ENCODE results near the gene FOXP4. TPM values are rescaled to one million over a fixed set of nuclear protein-coding genes. Genes with fewer than 3 reads are reported as not detected.

The FOXP4 gene
- polyA plus RNA-seq, 1 of the 3 experiments (the other 2 are of a cell fraction): 7.3 TPM

DNA sequence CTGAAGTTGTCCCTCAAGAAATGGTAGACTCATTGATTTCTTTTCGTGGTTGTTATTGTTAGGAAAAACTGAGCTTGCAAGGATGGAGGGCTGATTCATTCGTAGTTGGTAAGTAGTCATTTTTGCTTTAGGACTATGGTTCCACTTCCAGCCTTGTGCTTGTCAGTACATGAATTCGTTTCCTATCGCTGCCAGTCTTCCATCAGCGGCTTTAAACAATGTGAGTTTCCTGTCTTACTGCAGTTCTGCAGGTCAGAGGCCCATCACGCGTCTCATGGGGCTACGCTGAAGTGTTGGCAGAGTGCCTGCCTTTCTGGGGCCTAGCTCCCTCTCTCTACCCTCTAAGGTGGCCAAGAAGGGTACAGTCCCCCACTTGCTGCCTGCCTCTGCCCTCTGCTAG is 80.7 kb downstream of the FOXP4 start:
- no peaks in the 10 kb centered on the region for H3K9me3 ChIP-seq
- no peak overlapping the region for H2AFZ ChIP-seq (ENCODE audit: low read depth)
- H3K9me2 ChIP-seq: no peaks in the 10 kb centered on the region
- no peak overlapping the region for H3K4me2 ChIP-seq
- no peak overlapping the region for H3K9ac ChIP-seq
- ChIA-PET POLR2A (no interaction called here), CTCF (interaction anchor here (1.2 to 3.0 kb wide), 3 partner anchors 11 to 57 kb away, joined by 3 to 13 read pairs (median 4); no protein-coding TSS in a partner anchor)
- peaks cover 4% of the 10 kb centered on the region; the same call in 1 of the 2 replicates for H3K27me3 ChIP-seq (ENCODE audit: insufficient read depth)
- H3F3A ChIP-seq (replicated peaks; ENCODE audit: insufficient read depth): no peaks in the 10 kb centered on the region
- WGBS (ENCODE audit: low lambda C conversion rate): 85% methylated on average over 6 of the region's 8 CpGs
- DNase-seq: no peak
- TF ChIP-seq TCF12 (IDR thresholded peaks at IDR 0.05): no peak
- TF ChIP-seq, protein P1, sequence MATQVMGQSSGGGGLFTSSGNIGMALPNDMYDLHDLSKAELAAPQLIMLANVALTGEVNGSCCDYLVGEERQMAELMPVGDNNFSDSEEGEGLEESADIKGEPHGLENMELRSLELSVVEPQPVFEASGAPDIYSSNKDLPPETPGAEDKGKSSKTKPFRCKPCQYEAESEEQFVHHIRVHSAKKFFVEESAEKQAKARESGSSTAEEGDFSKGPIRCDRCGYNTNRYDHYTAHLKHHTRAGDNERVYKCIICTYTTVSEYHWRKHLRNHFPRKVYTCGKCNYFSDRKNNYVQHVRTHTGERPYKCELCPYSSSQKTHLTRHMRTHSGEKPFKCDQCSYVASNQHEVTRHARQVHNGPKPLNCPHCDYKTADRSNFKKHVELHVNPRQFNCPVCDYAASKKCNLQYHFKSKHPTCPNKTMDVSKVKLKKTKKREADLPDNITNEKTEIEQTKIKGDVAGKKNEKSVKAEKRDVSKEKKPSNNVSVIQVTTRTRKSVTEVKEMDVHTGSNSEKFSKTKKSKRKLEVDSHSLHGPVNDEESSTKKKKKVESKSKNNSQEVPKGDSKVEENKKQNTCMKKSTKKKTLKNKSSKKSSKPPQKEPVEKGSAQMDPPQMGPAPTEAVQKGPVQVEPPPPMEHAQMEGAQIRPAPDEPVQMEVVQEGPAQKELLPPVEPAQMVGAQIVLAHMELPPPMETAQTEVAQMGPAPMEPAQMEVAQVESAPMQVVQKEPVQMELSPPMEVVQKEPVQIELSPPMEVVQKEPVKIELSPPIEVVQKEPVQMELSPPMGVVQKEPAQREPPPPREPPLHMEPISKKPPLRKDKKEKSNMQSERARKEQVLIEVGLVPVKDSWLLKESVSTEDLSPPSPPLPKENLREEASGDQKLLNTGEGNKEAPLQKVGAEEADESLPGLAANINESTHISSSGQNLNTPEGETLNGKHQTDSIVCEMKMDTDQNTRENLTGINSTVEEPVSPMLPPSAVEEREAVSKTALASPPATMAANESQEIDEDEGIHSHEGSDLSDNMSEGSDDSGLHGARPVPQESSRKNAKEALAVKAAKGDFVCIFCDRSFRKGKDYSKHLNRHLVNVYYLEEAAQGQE (IDR thresholded peaks at IDR 0.05; ENCODE audit: low read depth, low read length): no peak
- TF ChIP-seq, protein P2, sequence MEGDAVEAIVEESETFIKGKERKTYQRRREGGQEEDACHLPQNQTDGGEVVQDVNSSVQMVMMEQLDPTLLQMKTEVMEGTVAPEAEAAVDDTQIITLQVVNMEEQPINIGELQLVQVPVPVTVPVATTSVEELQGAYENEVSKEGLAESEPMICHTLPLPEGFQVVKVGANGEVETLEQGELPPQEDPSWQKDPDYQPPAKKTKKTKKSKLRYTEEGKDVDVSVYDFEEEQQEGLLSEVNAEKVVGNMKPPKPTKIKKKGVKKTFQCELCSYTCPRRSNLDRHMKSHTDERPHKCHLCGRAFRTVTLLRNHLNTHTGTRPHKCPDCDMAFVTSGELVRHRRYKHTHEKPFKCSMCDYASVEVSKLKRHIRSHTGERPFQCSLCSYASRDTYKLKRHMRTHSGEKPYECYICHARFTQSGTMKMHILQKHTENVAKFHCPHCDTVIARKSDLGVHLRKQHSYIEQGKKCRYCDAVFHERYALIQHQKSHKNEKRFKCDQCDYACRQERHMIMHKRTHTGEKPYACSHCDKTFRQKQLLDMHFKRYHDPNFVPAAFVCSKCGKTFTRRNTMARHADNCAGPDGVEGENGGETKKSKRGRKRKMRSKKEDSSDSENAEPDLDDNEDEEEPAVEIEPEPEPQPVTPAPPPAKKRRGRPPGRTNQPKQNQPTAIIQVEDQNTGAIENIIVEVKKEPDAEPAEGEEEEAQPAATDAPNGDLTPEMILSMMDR (IDR thresholded peaks at IDR 0.05): no peak
- no peak for TF ChIP-seq MEF2A (IDR thresholded peaks at IDR 0.05; ENCODE audit: borderline replicate concordance, low read depth)
- TF ChIP-seq FOXJ3 (CRISPR knock-in tag; IDR thresholded peaks at IDR 0.05): no peak
- TF ChIP-seq POLR2AphosphoS5 (IDR thresholded peaks at IDR 0.05; ENCODE audit: low read depth, low read length): no peak
- no peak for TF ChIP-seq GATA2 (CRISPR knock-in tag; IDR thresholded peaks at IDR 0.05)
- TF ChIP-seq RCOR1 (IDR thresholded peaks at IDR 0.05; ENCODE audit: low read length): no peak
- no peak for TF ChIP-seq USF2 (IDR thresholded peaks at IDR 0.05; ENCODE audit: borderline replicate concordance, low read depth, low read length)
- TF ChIP-seq MXI1 (IDR thresholded peaks at IDR 0.05; ENCODE audit: low read depth, low read length): no peak
- TF ChIP-seq, protein P3, sequence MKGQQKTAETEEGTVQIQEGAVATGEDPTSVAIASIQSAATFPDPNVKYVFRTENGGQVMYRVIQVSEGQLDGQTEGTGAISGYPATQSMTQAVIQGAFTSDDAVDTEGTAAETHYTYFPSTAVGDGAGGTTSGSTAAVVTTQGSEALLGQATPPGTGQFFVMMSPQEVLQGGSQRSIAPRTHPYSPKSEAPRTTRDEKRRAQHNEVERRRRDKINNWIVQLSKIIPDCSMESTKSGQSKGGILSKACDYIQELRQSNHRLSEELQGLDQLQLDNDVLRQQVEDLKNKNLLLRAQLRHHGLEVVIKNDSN (IDR thresholded peaks at IDR 0.05; ENCODE audit: borderline replicate concordance, low read depth): no peak
- peaks cover 0 to 3% of the 10 kb centered on the region in 2 experiments; a peak in 2 of 4 replicates for H3K4me1 ChIP-seq (ENCODE audit: control insufficient read depth in 1 of 2, insufficient read depth in 2 of 2, low read depth in 1 of 2, low read length in 1 of 2)
- no peaks in the 10 kb centered on the region for H3K36me3 ChIP-seq (replicated peaks in 1 of 2; ENCODE audit: control insufficient read depth in 1 of 2, insufficient read depth in 2 of 2, low read length in 1 of 2)
- no peaks in the 10 kb centered on the region for H3K79me2 ChIP-seq (ENCODE audit: insufficient read depth)
- H4K20me1 ChIP-seq (ENCODE audit: insufficient read depth): no peaks in the 10 kb centered on the region
- no peak overlapping the region for H3K27ac ChIP-seq (ENCODE audit: low read depth in 2 of 2, low read length in 1 of 2)
- H3K4me3 ChIP-seq (ENCODE audit: low read depth in 2 of 2, low read length in 1 of 2): no peak overlapping the region
